22Rv1 (cell line): ENCODE data around the gene VBP1.

Source experiments
- ZFX ChIP-seq: fragments of 450-650 bp; IDR thresholded peaks from 2 replicates; pipeline ENCODE4 v1.6.1; 2017; ENCODE audit warnings: antibody characterized with exemption, borderline replicate concordance
- TF ChIP-seq, protein P1 (sequence below): fragments of 450-650 bp; IDR thresholded peaks from 2 replicates; pipeline ENCODE4 v1.5.1; 2017; ENCODE audit warnings: mild to moderate bottlenecking

GRCh38 chrX:155179346-155179997 lies 36.8 kb upstream of the VBP1 start:
- TF ChIP-seq, protein P1, sequence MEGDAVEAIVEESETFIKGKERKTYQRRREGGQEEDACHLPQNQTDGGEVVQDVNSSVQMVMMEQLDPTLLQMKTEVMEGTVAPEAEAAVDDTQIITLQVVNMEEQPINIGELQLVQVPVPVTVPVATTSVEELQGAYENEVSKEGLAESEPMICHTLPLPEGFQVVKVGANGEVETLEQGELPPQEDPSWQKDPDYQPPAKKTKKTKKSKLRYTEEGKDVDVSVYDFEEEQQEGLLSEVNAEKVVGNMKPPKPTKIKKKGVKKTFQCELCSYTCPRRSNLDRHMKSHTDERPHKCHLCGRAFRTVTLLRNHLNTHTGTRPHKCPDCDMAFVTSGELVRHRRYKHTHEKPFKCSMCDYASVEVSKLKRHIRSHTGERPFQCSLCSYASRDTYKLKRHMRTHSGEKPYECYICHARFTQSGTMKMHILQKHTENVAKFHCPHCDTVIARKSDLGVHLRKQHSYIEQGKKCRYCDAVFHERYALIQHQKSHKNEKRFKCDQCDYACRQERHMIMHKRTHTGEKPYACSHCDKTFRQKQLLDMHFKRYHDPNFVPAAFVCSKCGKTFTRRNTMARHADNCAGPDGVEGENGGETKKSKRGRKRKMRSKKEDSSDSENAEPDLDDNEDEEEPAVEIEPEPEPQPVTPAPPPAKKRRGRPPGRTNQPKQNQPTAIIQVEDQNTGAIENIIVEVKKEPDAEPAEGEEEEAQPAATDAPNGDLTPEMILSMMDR = no peak; the same call in 1 of the 2 replicates
- TF ChIP-seq ZFX = no peak
